ENCODE results near the gene MDH1. TPM values are rescaled to one million over a fixed set of nuclear protein-coding genes. Genes with fewer than 3 reads are reported as not detected.
"Not testable (repeated sequence)": the region's sequence is repeated elsewhere in the genome, so short reads cannot be mapped to it uniquely, and the experiment has no call there.

The MDH1 gene
- total RNA-seq, 1 donor from 2014 or later = 208 TPM

DNA sequence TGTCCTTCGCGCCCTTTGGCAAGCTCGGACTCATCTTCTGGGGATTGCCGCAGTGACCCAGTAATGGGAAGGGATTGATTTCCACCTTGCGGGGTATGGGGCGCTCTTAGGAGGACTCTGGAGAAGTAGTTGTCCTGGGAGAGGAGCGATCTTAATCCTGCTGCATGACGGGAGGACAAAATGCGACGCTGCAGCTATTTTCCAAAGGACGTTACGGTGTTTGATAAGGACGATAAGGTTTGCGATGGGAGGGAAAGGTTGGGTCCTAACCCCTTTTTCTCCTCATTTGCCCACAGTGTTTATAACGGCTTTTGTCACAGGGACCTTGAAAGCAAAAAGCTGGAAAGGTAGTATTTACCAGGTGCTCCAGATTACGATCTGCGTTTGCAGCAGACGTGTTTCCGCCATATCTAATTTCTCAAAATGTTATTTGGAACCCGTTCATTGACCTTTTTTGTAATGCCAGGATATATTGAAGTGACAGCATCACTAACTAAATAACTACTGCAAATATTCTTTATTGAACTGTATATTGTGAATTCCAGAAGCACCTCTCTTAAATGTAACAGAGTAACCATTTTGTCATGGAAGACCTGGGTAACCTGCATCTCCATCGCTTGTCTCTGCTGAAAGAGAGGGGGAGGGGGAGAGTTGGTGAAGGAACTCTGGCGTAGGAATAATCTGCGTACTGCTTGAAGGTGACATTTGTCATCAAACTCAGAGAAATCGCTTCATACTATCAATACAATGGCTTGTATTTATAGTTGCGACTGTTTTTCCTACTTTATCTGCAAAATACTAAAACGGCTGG is 590 bp downstream of the MDH1 start:
- peak; percentile 9 for DNase-seq

DNA sequence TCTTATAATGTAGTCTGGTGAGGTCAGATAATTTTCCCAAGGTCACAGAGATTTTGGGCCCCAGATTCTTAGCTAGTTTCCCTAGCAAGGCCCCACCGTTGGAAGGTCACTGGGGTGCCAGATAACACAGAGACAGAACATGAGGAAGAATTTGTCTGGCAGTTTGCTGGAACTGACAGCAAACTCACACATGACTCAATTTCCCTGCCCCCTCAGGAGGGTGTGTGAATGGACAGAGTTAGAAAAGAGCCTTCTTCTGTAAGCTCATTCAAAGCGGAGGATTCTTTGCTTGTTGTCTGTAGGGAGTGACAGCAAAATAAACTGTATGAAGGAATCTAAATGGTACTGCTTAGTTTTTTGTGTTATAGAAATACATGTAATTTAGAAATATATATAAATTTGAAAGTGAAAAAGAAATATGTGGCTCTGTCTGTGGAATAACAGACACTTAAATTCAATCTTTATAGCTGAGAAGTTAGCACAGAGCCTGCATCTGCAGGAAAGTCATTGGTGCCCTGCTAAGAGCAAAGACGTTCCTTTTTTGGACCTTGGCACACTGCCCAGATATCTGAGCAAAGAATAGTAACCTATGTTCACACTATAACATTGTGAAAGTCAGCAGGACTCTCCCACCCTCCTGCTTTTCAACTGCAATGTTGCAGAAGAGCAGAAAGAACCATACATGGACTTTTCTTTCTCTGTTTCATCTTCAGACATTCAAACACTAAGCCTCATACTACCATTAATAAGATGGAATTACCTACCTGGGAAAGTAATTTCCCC is 2.1 kb downstream of the MDH1 start:
- peak; percentile 61 for DNase-seq

DNA sequence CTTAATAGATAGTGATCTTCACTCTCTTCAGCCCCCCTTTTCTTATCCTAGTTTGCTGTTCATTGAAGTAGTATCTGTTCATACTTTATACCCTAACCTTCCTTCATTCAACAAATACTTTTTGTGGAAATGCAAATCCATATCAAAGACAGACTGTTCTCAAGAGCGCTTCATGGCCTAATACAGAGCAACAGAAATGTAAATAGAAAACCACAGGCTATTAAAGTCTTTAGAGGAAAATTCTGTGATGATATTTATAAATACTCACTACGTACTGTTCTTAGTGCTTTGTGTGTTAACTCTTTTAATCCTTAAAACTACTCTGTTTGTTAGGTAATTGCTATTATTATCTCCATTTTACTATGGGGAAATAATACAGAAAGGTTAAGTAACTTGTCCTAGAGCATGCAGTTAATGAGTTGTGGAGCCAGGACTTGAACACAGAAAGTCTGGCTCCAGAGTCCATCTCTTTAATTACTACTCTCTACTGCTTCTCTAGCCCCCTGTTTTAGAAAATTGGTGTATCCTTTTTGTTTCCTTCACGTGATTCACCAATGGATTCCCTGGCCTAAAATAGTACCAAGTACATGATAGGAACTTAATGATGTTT is 2.9 kb downstream of the MDH1 start:
- DNase-seq = no peak

DNA sequence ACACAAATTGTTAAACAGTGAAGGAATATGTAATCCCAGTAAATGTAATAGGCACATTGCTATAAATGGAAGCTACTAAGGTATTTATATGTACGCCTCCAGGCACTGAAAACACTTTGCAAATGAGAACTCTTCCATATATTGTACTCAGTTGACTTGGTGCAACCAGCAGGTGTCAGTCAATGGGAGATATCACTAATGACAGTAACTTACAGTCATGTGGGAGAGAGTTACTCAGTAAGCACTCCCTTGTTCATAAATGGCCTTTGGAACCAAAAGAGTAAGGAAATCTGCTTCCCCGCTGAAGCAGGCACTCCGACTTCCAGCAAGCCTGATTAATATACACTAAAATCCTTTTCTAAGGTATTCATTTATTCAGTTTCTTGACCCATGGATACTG is 5.9 kb downstream of the MDH1 start:
- no peak for DNase-seq

DNA sequence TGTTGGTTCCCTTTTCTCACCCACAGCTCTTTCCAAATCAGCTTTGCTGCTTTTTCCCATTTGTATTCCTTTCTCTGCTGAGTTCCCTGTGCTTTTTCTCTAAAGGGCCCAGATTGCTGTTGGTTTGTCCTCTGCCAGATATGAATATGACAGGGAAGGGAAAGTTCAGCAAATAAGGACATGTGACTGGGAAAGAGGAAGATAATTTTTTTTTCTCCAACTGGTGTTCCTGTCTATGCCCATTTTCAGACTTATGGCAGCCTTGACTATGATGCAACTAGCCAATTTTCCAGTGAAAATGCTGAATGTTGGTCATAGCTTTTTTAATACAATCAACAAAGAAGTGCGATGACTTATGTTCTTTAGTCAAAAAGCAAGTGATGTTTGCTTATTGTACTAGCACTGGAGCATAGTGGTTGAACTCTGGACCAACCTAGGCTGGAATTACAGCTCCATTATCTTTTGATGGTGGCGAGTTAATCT is 7.7 kb downstream of the MDH1 start:
- no peak for DNase-seq

DNA sequence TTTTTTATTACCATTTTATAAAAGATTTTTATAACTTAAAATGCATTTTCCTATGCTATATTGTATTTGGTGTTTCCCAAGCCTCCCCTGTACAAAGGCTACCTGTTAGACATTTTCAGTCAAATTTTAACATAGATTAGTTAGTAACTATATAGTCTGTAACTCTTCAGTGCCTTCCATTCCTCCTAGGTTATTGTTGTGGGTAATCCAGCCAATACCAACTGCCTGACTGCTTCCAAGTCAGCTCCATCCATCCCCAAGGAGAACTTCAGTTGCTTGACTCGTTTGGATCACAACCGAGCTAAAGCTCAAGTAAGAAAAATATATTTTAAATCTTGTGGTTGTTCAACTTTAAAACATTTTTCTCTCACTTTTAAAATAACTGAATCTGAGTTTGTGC is 10.2 kb downstream of the MDH1 start:
- no peak for DNase-seq

DNA sequence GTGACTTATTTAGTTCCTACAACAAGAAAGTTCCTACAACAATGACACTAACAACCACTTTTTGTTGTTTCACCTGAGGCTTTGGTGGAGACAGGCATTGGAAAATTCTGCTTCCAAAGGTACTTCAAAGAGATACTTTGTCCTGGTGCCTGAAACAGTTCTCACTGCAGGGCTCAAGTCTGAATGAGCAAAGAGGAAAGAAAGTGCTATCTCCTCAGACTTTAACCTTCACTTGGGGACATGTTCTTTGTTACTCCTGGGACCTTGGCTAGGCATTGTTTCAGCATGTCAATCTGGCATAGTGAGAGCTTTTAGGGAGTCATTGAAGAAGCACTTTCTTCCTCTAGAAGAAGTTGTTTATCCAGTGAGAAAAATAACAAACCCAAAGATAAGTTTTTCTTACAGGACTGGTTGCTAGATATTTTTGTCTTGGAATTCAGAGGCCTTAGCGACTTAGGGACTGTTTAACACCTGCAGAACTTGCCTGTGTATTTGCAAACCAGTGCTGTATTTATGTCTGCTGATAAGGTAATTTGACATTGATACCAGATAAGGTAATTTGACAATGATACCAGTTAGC is 12.2 kb downstream of the MDH1 start:
- no peak for DNase-seq

DNA sequence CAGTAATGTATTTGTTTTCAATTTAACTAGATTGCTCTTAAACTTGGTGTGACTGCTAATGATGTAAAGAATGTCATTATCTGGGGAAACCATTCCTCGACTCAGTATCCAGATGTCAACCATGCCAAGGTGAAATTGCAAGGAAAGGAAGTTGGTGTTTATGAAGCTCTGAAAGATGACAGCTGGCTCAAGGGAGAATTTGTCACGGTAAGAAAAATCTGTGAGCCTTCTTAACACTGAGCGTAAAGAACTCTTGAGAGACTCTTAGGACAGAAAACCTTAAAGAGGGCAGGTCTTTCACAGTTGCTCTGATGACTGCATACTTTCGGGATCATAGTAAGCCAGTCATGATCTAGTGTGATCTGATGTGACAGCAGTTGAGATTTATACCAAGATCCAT is 15.9 kb downstream of the MDH1 start:
- DNase-seq = no peak

DNA sequence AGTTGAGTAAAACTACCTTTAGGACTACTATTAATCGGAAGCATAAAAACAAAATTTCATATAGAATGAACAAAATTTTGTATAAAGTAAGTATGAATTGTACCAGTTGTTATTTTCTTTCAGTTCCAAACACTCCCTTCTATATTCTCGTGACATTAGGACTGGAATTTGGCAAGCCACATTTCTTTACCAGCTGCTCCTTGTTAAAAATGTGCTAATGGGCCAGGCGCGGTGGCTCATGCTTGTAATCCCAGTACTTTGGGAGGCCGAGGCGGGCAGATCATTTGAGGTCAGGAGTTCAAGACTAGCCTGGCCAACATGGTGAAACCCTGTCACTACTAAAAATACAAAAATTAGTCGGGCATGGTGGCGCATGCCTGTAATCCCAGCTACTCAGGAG is 20.1 kb downstream of the MDH1 start:
- not testable (repeated sequence) for DNase-seq

DNA sequence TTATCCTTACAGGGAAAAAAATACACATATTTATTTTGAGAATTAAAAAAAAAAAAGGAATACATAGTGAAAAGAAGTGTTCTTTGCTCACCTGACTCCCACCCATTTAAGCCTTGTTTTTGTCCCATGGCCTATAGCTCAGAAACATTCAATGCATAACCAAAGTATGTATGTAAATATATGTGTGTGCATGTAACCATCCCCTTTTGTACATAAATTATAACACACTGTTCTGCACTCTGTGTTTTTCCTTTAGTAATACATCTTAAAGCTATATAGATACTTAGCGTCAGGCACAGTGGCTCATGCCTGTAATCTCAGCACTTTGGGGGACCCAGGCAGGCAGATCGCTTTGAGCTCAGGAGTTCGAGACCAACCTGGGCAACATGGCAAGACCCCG is 21.8 kb downstream of the MDH1 start:
- no peak for DNase-seq

DNA sequence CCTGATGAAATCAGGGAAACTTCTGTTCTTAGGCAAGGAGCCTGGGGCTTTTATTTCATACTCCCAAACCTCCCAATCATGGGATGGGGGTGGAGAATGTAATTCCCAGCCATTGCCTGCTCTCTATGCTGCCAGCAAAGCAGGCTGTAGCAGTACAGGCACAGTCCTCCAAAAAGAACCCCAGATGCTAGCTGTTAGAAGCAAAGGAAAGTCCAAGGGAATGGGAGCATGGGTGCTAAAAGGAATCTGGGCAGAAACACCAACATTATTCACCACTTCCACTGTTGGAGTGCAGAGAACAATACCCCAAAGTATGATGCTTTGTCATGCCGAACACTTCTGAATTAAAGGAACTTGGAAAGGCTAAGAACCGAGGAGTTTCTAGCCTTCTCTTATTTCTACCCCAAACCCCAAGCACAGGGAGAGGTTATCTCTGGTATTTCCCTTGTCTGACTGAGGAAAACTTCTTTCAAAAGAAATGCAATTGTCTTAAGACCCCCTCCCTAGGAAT is 24.7 kb downstream of the MDH1 start:
- DNase-seq = no peak

DNA sequence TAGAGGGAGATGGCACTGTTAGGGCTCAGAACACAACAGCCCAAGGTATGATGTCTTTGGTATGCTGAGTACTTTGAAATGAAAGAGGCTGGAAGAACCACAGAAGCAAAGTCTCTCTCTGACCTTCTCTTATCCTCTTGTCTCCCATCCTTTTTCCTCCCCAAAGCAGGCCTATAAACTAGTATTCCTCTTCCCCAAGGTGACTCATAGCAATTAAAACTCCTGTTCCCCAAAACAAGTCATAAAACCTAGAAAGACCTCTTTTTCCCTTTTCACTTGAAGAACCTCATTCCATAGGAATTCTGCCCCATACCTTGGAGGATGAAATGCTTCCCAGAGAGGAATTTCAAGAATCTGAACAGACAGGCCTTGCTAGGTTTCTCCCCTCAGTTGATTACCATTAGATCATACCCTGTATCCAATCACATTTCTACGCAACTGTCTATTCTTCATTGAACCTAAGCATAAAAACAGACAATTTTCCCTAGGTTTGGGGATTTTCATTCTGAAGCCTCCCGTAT is 25.7 kb downstream of the MDH1 start:
- no peak for DNase-seq

DNA sequence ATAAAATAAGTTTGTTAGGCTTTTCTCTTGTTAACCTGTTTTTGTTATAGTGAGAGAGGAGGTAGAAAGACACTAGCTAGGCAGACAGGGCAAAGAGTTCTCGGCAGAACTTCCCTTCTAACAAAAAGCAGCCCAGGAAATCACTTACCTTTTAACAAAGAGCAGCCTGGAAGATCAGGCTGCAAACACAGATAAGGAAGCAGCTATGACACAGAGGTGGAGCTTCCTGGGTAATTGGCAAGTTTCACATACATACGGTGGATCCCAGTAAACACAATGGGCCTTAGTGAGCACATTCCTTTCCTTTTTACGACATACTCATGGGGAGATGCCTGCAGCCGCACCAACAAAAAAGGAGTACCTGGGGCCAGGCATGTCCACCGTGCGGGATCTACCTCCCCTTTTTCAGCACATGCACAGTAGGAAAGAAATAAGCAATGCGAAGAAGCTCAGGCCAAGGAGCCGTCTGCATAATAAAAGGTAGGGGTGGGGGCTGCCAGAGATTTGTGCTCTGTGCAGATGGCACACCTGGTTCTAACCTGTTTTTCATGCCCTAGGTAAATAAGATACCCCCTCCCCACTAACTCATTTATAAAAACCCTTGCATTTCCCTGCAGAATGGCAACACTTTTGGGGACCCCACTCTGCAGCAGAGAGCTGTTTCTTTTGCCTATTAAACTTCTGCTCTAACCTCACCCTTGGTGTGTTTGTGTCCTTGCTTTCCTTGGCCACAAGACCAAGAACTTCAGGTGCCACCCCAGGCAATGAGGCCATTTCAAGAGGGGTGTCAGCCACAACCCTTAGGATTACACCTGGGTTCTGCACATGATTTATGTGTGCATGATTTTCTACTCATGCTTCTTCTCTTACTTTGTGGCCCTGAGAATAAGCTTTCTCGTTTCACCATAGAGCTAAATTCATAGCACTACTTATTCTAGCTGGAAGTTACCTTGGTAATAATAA is 26.5 kb downstream of the MDH1 start:
- no peak for DNase-seq

DNA sequence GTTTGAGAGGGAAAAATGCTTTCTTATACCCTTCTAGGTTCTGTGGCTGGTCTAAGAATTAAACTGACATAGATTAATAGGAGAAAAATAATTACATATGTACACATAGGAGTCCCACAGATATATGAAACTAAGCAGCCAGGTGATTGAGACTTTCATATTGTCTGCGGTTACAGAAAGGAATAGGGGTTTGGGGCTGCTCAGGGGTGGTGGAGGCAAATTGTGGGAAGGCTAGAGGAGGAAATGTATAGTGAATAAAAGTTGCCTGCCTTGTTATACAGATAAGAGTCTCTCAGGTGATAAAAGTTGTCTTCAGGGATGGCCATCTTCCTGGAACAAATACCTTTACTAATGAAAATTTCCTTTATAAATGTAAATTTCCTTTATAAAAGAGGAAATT is 28.6 kb downstream of the MDH1 start:
- no peak for DNase-seq

DNA sequence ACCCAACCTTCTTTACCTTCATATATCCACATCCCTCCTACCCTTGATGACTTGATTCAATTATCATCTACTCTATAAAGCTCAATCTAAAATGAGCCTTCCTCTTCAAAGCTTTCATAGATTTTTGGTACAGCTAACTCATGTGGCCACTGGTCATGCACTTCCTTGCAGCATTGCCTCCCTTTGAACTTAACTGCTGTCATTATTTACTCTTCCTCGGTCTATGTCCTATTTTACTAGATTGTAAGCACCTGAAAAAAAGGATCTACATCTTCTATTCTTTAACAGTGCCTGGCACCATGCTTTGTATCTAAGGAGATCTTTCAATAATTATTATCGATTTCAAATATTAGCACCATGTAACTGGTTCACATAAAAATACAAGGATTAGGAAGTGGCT is 30.6 kb downstream of the MDH1 start:
- DNase-seq = no peak

DNA sequence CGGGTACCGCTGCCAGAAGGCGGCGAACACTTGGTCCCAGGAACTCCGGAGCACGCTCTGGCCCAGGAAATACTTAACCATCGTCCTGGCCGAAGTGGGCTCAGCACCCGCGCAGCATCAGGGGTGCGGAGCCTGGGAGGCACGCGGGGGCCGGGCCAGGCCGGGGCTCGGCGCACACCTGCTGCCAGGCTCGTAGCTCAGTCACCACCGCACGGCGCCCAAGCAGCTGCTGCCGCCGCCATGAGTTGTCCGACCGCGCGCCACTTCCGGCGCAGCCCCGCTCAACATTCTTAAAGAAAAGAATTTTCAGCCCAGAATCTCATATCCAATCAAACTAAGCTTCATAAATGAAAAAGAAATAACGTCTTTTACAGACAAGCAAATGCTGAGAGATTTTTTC is 34.0 kb downstream of the MDH1 start:
- no peak for DNase-seq

DNA sequence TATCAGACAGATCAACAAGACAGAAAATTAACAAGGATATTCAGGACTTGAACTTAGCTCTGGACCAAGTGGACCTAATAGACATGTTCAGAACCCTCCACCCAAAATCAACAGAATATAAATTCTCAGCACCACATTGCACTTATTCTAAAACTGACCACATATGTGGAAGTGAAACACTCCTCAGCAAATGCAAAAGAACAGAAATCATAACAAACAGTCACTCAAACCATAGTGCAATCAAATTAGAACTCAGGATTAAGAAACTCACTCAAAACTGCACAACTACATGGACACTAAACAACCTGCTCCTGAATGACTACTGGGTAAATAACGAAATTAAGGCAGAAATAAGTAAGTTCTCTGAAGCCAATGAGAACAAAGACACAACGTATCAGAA is 35.0 kb downstream of the MDH1 start:
- DNase-seq = not testable (repeated sequence)

DNA sequence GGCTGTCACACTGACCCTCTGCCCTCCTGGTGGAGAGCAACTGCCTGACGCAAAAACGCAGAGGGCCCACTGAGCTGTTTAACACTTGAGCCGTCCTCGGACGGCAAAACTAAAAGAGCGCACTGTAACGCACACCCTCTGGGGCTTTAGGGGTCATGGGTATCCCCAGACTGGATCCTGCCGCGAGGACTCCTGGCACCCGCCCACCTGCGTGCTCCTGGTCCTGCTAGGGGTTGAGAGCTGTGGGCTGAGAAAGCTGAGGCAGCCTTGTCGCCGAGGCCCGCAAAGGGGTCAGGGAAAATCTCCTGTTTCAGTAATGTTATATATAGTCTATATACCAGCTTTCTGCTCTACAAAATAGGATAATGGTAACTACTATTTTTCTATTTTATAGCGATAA is 39.1 kb downstream of the MDH1 start:
- DNase-seq = no peak

DNA sequence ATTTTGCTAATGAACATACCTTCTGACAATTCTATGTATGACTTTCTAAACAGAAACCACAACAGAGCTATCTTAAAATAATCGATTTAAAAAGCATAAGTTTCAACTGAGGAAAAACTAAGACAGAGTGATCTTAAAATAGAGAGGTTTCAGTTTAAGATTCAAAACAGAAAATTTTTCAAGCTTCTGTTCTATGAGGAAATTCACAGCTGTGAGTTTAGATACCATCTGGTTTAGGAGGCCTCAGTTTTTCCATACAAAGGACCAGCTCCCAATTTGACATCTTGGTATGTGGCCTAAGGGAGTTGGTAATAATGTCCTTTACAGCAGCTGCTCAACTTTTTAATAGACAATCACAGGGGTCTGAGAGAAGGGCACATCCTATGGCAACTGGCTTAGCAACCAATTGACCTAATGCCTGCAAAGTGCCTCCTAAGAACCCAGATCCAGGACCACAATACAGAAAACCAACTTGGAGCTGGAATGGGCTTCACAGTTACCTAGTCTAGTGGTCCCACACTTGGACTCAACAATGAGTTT is 39.7 kb downstream of the MDH1 start:
- no peak for DNase-seq

DNA sequence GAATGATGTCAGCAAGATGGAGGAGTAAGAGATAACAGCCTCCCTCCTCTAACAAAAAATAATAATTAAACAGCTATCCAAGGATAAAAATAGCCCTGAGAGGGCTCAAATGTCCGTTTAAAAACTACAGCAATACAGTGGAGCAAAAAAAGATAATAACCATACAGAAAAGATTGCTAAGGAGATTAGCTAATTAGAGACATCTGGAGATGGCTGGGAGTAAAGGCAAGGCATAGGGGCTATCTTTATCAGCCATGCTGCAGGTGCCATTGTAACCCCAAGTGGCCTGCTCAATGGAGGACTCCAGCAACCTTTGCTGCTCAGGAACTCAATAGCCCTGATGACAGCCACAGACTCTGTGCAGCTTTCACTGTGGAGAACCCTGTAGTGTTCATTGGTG is 42.7 kb downstream of the MDH1 start:
- DNase-seq = no peak

DNA sequence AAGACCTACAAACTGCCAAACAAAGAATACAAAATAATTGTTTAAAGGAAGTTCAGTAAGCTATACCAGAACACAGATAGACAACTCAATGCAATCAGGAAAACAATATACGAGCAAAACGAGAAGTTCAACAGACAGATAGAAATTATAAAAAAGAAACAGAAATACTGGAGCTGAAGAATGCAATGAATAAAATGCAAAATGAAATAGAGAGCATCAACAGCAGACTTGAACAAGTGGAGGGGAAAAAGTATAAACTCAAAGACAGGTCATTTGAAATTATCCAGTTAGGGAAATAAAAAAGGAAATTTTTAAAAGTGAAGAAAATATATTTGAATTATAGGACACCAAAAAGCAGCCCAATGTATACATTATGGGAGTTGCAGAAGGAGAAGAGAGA is 43.6 kb downstream of the MDH1 start:
- no peak for DNase-seq

Measured in tongue (tissue), 2 donors.